NCI-H2196 (cell line): Measurements from ENCODE around the gene UGT1A8.

Experiments
- DNase-seq: peaks from one replicate; lab custom pipeline; 2025; ENCODE audit not compliant: unreplicated experiment; lab: John Stamatoyannopoulos, UW

UGT1A8 gene

GRCh38 chr2:233761040-233761769 lies 143.8 kb downstream of the UGT1A8 start:
- no peak for DNase-seq

GRCh38 chr2:233764264-233764663 lies 146.8 kb downstream of the UGT1A8 start:
- DNase-seq: no peak

GRCh38 chr2:233764761-233765160 lies 147.3 kb downstream of the UGT1A8 start:
- no peak for DNase-seq

- no peak for DNase-seq
Observed at GRCh38 chr2:233766416-233766815, 149.0 kb downstream of the UGT1A8 start.

- no peak for DNase-seq
Observed at GRCh38 chr2:233768076-233768475, 150.6 kb downstream of the UGT1A8 start.

- no peak for DNase-seq
Observed at GRCh38 chr2:233769260-233769659, 151.8 kb downstream of the UGT1A8 start.

GRCh38 chr2:233772153-233772552 lies 154.7 kb downstream of the UGT1A8 start:
- DNase-seq: no peak

- no peak for DNase-seq
Observed at GRCh38 chr2:233772583-233772982, 155.2 kb downstream of the UGT1A8 start.

GRCh38 chr2:233773854-233774253 lies 156.4 kb downstream of the UGT1A8 start:
- DNase-seq: no peak

- no peak for DNase-seq
Observed at GRCh38 chr2:233775414-233775813, 158.0 kb downstream of the UGT1A8 start.

GRCh38 chr2:233778030-233778429 lies 160.6 kb downstream of the UGT1A8 start, which contains the start of gene MROH2A:
TSS of gene MROH2A (plus strand) at chr2:233778330. CDS start at chr2:233779359, 1,029 bp downstream.
- DNase-seq: no peak

- DNase-seq: no peak
Observed at GRCh38 chr2:233779722-233780121, 162.3 kb downstream of the UGT1A8 start.

GRCh38 chr2:233780771-233781170 lies 163.3 kb downstream of the UGT1A8 start:
- no peak for DNase-seq

GRCh38 chr2:233789554-233789953 lies 172.1 kb downstream of the UGT1A8 start:
- no peak for DNase-seq

- DNase-seq: no peak
Observed at GRCh38 chr2:233791151-233791882, 173.9 kb downstream of the UGT1A8 start.

- no peak for DNase-seq
Observed at GRCh38 chr2:233791883-233792329, 174.5 kb downstream of the UGT1A8 start.

- DNase-seq: no peak
Observed at GRCh38 chr2:233792720-233793119, 175.3 kb downstream of the UGT1A8 start.

GRCh38 chr2:233793465-233794127 lies 176.2 kb downstream of the UGT1A8 start:
- DNase-seq: no peak

- no peak for DNase-seq
Observed at GRCh38 chr2:233794128-233794658, 176.8 kb downstream of the UGT1A8 start.

- DNase-seq: no peak
Observed at GRCh38 chr2:233795735-233796171, 178.3 kb downstream of the UGT1A8 start.

- no peak for DNase-seq
Observed at GRCh38 chr2:233796254-233796653, 178.8 kb downstream of the UGT1A8 start.
